OCI-LY1 (cell line): ENCODE results near the gene TAL2.

ENCODE experiments used
- H2AFZ ChIP-seq: fragments of 200-600 bp; sonication (generic), shearing (Covaris generic); 2 replicates; pipeline ENCODE4 v1.6.0; 2014; ENCODE audit warnings: antibody characterized with exemption, mild to moderate bottlenecking, low read length
- H3F3A ChIP-seq: fragments of 200-600 bp; sonication (generic), shearing (Covaris generic); 2 replicates; pipeline ENCODE4 v1.6.0; 2014; ENCODE audit warnings: mild to moderate bottlenecking, antibody characterized with exemption, low read length, moderate library complexity; ENCODE audit not compliant: insufficient read depth
- H3K27ac ChIP-seq: fragments of 200-600 bp; sonication (generic); 2 replicates; pipeline ENCODE4 v1.5.1; 2014; ENCODE audit warnings: low read length, mixed run types, mild to moderate bottlenecking, low read depth; ENCODE audit not compliant: poor library complexity, severe bottlenecking
- H3K27me3 ChIP-seq: fragments of 200-600 bp; sonication (generic); 2 replicates; pipeline ENCODE4 v1.6.0; 2014; ENCODE audit warnings: antibody characterized with exemption, mild to moderate bottlenecking, low read length, moderate library complexity; ENCODE audit not compliant: insufficient read depth
- H3K36me3 ChIP-seq: fragments of 200-600 bp; sonication (generic); 2 replicates; pipeline ENCODE4 v1.6.1; 2014; ENCODE audit warnings: mild to moderate bottlenecking, antibody characterized with exemption, low read length, moderate library complexity, mixed read lengths; ENCODE audit not compliant: insufficient read depth
- H3K4me1 ChIP-seq: fragments of 200-600 bp; sonication (generic); 2 replicates; pipeline ENCODE4 v1.5.1; 2014; ENCODE audit warnings: mild to moderate bottlenecking, low read length, moderate library complexity; ENCODE audit not compliant: insufficient read depth, severe bottlenecking
- H3K4me2 ChIP-seq: fragments of 200-600 bp; sonication (generic), shearing (Covaris generic); 2 replicates; pipeline ENCODE4 v1.6.1; 2014; ENCODE audit warnings: low read length
- H3K4me3 ChIP-seq: fragments of 200-600 bp; sonication (generic); 2 replicates; pipeline ENCODE4 v1.5.1; 2014; ENCODE audit warnings: low read length, low read depth, mild to moderate bottlenecking, mixed read lengths; ENCODE audit not compliant: poor library complexity, severe bottlenecking
- H3K79me2 ChIP-seq: fragments of 200-600 bp; shearing (Covaris generic); 2 replicates; pipeline ENCODE4 v1.6.1; 2016; ENCODE audit warnings: mixed run types, low read length, mixed read lengths; ENCODE audit not compliant: insufficient read depth
- H3K9ac ChIP-seq: fragments of 200-600 bp; sonication (generic), shearing (Covaris generic); 2 replicates; pipeline ENCODE4 v1.6.1; 2014; ENCODE audit warnings: mild to moderate bottlenecking, low read length, mixed read lengths
- H3K9me2 ChIP-seq: fragments of 200-600 bp; sonication (generic), shearing (Covaris generic); 2 replicates; pipeline ENCODE4 v1.6.1; 2014; ENCODE audit warnings: low read depth, mild to moderate bottlenecking, low read length, mixed read lengths
- H3K9me3 ChIP-seq: fragments of 200-600 bp; shearing (Covaris generic); 2 replicates; pipeline ENCODE4 v1.6.1; 2014; ENCODE audit warnings: low read length, mixed read lengths
- H4K20me1 ChIP-seq: fragments of 200-600 bp; sonication (generic), shearing (Covaris generic); 2 replicates; pipeline ENCODE4 v1.6.0; 2016; ENCODE audit warnings: mild to moderate bottlenecking, low read length; ENCODE audit not compliant: insufficient read depth
- CTCF ChIP-seq: fragments of 200-600 bp; sonication (generic), shearing (Covaris generic); IDR thresholded peaks from 2 replicates; pipeline ENCODE4 v1.5.1; 2017; ENCODE audit warnings: mild to moderate bottlenecking, antibody characterized with exemption, low read length, moderate library complexity, mixed read lengths
- EZH2 ChIP-seq: fragments of 200-600 bp; sonication (generic), shearing (Covaris generic); IDR thresholded peaks from 2 replicates; pipeline ENCODE4 v1.8.0; 2017; ENCODE audit warnings: borderline replicate concordance, mixed run types, mild to moderate bottlenecking, antibody characterized with exemption, low read length, moderate library complexity, mixed read lengths

TAL2 gene

DNA sequence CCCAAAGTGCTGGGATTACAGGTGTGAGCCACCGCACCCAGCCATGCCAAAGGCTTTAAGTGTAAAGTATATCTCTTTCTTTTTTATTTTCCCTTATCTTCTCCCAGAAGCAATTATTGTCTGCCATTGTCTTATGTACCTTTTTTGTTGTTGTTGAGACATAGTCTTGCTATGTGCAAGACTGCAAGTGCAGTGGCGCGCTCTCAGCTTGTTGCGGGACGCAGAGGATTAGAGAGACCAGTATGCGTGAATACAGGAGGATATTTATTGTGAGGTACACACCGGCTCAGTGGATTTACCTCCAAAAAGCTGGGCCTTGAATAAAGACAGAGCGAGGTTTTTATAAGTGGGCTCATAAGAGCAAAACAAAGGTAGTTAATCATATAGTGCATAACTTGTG lies 43.9 kb downstream of the TAL2 start:
- Histone ChIP-seq H3K9me2 (no peaks in the 10 kb centered on the region), H3K4me3 (no peak overlapping the region), H3K9me3 (no peaks in the 10 kb centered on the region), H3K36me3 (peaks cover 25% of the 10 kb centered on the region), H3K27ac (no peak overlapping the region), H3K79me2 (peaks cover 11% of the 10 kb centered on the region), H2AFZ (no peak overlapping the region), H3K4me1 (peaks cover 7% of the 10 kb centered on the region), H3K4me2 (no peak overlapping the region), H4K20me1 (no peaks in the 10 kb centered on the region), H3F3A (no peaks in the 10 kb centered on the region), H3K9ac (no peak overlapping the region), H3K27me3 (no peaks in the 10 kb centered on the region)
- no peak for TF ChIP-seq EZH2
- no peak for TF ChIP-seq CTCF

GRCh38 chr9:105708405-105708804 lies 46.1 kb downstream of the TAL2 start:
- Histone ChIP-seq H3K4me2 (peak overlapping the region; percentile 12; the same call in 1 of the 2 replicates), H3K9me2 (no peaks in the 10 kb centered on the region), H3K9me3 (no peaks in the 10 kb centered on the region), H4K20me1 (no peaks in the 10 kb centered on the region), H3K36me3 (peaks cover 22% of the 10 kb centered on the region), H3K79me2 (no peaks in the 10 kb centered on the region; the same call in 1 of the 2 replicates), H3F3A (no peaks in the 10 kb centered on the region), H3K9ac (no peak overlapping the region), H3K27ac (no peak overlapping the region), H3K27me3 (no peaks in the 10 kb centered on the region), H3K4me1 (peaks cover 6% of the 10 kb centered on the region), H3K4me3 (no peak overlapping the region), H2AFZ (no peak overlapping the region)
- TF ChIP-seq CTCF, result no peak
- TF ChIP-seq EZH2, result no peak

- no peaks in the 10 kb centered on the region for H4K20me1 ChIP-seq
- no peak overlapping the region for H3K4me3 ChIP-seq
- H3K27ac ChIP-seq, result no peak overlapping the region
- H2AFZ ChIP-seq, result no peak overlapping the region
- H3K36me3 ChIP-seq, result peaks cover 33% of the 10 kb centered on the region
- H3F3A ChIP-seq, result no peaks in the 10 kb centered on the region; the same call in 1 of the 2 replicates
- TF ChIP-seq EZH2 (no peak), CTCF (no peak)
- H3K9ac ChIP-seq, result no peak overlapping the region
- H3K79me2 ChIP-seq, result no peaks in the 10 kb centered on the region
- H3K4me1 ChIP-seq, result peaks cover 6% of the 10 kb centered on the region
- no peaks in the 10 kb centered on the region for H3K9me2 ChIP-seq
- no peak overlapping the region for H3K4me2 ChIP-seq
- no peaks in the 10 kb centered on the region for H3K9me3 ChIP-seq
- H3K27me3 ChIP-seq, result no peaks in the 10 kb centered on the region
Measured at GRCh38 chr9:105710638-105711037, 48.4 kb downstream of the TAL2 start.
